NCI-H1105 treated with DMSO at 0.1 percent for 48 hours (cell line): ENCODE results near the gene RASAL2.
"Not testable (repeated sequence)": the region's sequence is repeated elsewhere in the genome, so short reads cannot be mapped to it uniquely, and the experiment has no call there.

Source experiments
- DNase-seq: peaks from one replicate; lab custom pipeline; 2025; lab: John Stamatoyannopoulos, UW

Gene RASAL2

DNA sequence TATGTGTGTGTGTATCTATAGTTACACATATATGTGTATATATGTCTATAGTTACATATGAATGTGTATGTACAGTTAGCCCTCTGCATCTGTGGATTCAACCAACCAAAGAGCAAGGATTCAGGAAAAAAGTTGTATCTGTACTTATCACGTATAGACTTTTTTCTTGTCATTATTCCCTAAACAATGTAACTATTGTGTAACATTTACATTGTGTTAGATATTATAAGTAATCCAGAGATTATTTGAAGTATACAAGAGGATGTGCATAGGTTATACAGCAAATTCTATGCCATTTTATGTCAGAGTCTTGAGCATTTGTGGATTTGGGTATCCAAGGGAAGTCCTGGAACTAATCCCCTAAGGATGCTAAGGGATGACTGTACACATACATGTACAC lies 71.3 kb downstream of the RASAL2 start:
- no peak for DNase-seq

DNA sequence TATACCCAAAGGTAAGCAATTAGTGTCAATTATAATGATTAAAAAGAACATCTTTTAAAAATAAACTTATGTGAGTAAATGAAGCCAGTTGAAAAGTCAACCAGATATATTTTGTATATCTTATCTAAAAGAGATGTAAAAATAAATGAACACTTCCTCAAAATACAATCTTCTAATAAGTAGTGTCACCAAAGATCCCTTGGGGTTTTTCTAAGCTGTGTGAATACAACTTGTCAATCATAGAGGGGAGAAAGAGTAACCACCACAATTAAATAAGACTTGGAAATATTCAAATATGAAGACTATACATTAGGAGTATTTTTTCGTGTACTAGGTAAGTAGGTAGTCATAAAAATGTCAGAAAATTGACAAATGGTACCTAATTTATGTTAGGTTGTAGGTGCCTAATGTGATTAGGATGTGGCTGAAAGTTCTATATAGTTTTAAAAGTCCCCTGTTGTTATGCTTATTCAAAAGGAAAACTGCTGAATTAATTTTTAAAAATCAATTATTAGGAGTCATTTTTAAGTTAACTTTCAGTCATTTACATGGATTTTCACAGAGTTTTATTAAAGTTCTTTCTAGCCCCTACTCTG lies 72.6 kb downstream of the RASAL2 start:
- DNase-seq, result no peak

DNA sequence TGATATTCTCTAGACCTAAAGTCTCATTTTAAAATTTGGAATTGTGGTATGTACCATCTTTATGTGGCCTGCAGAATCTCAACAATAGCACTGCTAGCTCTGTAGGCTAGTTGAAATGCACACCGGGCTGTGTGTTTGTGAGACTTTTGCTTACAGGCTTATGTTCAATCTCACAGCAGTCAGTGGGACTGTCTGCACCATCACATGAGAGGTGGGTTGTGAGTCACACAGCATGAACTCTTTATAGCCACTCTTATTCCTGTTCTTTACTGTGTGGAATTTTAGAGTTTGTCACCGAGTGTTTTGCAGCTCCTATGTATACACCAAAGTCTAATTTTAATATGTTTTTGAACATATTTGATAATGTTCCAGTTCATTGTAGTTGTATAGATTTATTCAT lies 74.6 kb downstream of the RASAL2 start:
- DNase-seq, result no peak

DNA sequence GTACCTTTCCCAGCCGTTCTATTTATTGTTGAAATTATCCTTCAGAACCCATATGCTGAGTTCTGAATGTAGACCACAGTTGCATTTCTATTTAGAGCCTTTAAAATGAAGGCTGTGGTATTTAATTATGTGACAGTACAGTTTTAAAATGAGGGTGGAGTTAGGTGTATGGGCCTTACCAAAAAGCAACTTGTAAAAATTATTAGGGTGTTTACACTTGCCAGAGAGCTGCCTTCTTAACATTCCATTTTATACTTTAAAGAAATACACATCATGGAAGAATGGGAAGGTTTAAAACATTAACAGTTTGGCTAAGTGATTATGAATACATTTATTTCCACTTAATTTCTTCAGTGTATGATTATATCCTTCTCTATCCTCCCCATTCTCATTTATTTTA lies 75.7 kb downstream of the RASAL2 start:
- no peak for DNase-seq

DNA sequence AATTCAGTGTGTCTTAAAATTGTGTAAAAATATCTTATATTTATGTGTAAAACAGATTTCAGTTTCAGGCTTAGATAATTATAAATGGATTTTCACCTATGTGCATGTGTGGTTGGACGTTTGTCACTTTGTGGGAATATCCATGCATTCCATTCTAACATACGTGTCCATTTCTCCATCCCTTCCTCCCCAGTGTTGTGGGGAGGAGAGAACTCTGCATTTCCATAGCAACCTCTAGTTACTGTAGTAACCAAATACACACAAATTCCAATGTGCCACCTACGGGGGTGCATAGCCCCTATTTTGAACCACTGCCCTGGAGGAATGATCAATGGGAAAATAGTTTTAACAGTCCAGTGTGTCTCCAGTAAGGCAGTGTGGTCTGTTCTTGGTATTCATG lies 79.0 kb downstream of the RASAL2 start:
- DNase-seq, result no peak

DNA sequence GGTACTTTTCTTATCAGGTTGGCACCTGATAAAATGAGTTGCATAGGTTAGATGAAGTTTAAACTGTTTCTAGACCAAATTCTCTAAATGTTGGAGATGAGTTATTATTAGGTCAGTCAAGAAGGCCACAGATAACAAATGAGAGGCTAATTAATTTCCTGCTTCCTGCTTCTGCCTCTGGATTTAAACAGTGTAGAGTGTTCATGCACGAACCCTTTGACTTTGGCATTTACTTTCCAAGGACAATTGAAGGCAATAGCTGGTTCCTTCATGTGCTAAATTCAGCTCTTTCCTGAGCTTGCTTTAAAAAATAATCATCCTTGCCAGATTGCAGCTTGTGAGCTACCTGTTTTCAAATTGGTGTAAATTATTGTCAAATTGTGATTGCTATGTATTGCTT lies 80.6 kb downstream of the RASAL2 start:
- DNase-seq, result no peak

DNA sequence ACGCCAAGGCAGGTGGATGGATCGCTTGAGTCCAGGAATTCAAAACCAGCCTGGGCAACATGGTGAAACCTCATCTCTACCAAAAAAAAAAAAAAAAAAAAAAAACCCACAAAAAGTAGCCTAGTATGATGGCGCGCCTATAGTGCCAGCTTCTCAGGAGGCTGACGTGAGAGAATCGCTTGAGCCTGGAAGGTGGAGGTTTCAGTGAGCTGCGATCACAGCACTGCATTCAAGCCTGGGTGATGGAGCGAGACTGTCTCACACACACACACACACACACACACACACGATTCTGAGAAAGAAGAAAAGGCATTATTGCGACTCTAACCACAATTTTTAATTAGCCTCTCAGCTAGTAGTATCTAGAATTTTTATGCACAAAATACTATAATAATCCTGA lies 86.5 kb downstream of the RASAL2 start:
- DNase-seq, result no peak

DNA sequence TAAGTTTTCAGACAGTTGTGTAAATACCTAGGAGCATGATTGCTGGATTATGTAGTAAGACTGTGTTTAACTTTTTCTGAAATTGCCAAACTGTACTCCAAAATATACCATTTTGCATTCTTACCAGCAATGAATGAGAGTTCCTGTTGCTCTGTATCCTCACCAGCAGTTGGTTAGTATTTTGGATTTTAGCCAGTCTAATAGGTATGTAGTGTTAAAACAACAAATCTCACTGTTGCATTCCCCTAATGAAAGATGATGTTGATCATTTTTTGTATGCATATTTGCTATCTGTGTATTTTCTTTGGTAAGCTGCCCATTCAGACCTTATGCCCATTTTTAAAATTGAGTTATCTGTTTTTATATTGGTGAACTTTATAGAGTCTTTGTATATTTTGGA lies 89.9 kb downstream of the RASAL2 start:
- no peak for DNase-seq

DNA sequence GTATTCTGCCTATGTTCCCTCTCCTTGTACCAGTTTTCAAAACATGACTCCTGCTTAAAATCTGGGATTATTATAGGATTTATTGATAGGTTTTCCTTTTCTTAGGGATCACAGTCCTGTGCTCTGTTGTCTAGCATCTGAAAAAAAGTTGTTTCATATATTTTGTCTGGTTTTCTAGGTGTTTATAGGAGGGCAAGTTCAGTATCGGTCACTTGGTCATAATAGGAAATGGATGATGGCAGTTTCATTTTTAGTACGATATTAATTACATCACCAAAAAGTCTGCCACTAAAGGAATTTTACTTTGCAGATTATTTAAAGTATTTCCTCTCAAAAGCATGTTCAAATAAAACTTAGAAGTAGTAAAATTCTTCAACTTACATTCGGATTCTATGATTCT lies 94.4 kb downstream of the RASAL2 start:
- no peak for DNase-seq

DNA sequence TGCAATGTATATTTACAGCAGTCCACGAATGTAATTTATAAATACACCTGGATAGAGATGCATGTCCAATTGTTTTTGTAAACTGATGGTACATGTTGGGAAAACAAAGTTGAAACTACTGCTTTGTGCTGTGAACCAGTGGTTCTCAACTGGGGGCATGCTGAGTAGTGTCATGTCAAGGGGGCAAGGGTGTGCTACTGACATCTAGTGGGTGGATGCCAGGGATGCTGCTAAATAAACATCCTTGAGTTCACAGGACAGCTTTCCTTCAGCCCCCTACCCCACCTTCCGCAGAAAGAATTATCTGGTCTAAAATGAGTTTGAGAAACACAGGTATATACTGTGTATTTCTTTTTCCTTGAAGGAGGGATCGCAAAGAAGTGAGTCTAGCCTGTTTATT lies 95.9 kb downstream of the RASAL2 start:
- peak; percentile 4 for DNase-seq

DNA sequence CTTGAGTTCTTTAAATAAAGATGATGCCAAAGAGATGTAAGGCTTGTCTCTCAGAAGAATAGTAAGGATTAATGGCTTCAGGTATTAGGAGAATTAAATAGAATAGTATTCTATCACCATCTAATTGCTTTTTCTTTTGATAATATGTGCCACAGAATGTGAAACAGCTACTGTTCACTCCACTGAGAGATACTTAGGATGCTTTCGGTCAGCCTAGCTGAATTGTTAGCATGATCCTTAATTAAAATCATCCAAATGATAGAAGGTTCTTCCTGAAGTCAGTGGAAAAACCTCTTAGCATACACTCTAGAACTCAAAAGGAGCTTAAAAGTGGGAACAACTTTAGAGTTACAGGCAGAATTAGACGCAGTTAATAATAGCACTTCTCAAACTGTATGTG lies 97.0 kb downstream of the RASAL2 start:
- DNase-seq, result no peak

DNA sequence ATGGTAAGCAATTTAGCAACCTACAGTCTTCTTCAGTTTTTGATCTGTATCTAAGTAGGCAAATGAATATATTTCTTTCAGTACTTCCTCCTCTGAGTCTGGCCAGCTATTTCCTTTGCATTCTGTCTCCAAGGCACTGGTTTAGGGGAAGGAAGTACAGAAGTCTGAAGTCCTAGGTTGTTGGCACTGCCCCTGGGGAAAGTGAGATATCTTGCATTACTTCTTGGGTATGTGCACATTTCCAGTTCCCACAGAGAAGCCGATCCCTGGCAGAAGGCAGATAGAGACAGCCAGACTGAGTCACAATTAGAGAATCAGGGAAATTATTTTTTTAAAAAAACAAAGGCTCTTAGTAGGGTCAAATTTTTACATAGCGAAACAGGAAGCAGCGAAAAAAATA lies 98.8 kb downstream of the RASAL2 start:
- no peak for DNase-seq

DNA sequence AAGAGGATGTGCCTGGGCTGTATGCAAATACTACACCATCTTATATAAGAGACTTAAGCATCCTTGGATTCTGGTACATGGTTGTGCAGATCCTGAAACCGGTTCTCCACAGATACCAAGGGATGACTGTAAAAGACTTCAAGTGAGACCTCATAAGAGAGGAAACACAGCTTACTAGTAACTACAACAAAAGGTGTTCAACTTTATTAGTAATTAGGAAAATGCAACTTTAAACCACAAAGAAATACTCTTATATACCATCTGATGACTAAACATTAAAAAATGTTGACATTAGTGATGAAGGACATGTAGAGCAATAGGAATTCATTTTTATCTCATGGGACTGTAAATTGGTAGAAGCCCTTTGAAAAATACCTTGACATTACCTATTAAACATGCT lies 102.7 kb downstream of the RASAL2 start:
- DNase-seq, result no peak

DNA sequence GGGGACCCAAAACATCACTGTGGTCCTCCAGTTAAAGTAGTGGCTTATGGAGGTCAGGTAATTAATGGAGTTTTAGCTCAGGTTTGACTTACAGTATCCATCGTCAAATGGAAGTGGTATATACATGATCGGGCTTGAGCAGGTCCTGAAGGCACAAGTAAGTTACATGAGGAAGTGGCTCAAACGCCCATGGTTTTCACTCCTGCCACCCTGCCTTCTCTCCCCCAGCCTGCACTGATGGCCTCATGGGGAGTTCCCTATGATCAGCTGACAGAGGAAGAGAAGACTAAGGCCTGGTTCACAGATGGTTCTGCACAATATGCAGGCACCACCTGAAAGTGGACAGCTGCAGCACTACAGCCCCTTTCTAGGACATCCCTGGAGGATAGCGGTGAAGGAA lies 108.2 kb downstream of the RASAL2 start:
- not testable (repeated sequence) for DNase-seq

DNA sequence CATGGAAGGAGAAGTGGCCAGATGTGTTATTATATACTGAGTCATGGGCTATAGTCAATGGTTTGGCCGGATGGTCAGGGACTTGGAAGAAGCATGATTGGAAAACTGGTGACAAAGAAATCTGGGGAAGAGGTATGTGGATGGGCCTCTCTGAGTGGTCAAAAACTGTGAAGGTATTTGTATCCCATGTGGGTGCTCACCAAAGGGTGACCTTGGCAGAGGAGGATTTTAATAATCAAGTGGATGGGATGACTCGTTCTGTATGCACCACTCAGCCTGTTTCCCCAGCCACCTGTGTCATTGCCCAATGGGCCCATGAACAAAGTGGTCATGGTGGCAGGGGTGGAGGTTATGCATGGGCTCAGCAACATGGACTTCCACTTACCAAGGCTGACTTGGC lies 108.6 kb downstream of the RASAL2 start:
- DNase-seq, result not testable (repeated sequence)

DNA sequence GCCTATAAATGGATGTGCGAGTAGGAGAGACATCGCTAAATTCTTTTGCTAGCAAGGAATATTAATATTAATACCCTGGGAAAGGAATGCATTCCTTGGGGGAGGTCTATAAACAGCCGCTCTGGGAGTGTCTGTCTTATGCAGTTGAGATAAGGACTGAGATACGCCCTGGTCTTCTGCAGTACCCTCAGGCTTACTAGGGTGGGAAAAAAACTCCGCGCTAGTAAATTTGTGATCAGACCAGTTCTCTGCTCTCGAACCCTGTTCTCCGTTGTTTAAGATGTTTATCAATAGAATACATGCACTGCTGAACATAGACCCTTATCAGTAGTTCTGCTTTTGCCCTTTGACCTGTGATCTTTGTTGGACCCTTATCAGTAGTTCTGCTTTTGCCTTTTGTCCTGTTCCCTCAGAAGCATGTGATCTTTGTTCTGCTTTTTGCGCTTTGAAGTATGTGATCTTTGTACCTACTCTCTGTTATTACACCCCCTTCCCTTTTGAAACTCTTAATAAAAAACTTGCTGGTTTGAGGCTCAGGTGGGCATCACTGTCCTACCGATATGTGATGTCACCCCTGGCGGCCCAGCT lies 114.5 kb downstream of the RASAL2 start:
- not testable (repeated sequence) for DNase-seq

DNA sequence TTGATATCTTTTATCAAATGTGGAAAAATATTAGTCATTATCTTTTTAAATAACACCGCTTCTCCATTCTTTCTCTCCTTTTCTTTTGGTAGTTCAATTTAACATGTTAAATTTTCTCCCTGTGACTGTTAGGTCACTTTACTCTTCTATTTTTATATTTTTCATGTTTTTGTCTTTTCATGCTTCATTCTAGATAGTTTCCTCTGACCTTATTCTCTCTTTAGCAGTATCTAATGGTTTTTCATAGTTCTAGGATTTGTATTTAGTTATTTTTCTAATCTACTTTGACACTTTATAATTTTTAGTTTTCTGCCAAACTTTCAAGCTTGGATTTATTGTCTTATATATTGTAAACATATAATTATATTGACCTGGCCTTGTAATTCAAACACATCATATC lies 116.0 kb downstream of the RASAL2 start:
- DNase-seq, result no peak

DNA sequence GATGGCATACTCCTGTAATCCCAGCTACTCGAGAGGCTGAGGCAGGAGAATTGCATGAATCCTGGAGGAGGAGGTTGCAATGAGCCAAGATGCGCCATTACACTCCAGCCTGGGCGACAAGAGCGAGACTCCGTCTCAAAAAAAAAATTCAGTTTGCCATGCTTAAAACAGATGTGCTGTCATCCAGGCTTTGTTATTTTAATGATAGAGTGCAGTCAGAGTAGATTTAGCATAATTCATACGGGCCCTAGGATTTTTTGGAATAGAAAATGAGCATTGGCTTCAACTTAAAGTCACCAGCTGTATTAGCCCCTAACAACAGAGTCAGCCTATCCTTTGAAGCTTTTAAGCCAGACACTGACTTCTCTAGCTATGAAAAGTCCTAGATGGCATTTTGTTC lies 124.6 kb downstream of the RASAL2 start:
- DNase-seq, result no peak

DNA sequence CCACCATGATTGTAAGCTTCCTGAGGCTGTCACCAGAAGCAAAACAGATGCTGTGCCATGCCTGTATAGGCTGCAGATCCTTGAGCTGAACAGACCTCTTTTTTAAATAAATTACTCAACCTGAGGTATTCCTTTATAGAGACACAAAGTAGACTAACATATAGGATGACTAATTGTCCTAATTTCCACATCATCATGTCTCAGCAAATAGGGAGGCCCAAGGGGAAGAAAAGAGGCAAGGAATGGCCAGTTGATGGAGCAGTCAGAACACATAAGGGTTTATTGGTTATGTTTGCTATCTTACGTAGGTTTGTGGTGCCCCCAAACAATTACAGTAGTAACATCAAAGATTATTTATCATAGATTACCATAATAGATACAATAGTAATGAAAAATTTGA lies 126.2 kb downstream of the RASAL2 start:
- DNase-seq, result no peak

DNA sequence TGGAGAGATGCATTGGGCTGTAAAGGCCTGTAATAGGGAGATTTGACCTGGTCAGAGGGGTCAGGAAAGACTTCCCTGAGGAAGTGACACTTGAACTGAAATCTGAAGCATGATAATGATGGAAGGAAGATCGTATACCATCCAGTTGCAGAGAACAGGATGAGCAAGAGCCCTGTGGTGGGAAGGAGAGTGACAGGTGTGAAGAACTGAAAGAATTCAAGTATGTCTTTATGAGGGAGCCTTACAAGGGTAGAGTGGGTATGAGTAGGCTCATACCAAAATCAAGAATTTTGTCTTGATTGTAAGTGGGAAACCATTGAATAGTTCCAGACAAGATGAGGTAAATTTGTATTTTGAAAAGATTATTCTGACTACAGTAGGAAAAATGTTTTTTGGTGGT lies 129.4 kb downstream of the RASAL2 start:
- DNase-seq, result no peak

DNA sequence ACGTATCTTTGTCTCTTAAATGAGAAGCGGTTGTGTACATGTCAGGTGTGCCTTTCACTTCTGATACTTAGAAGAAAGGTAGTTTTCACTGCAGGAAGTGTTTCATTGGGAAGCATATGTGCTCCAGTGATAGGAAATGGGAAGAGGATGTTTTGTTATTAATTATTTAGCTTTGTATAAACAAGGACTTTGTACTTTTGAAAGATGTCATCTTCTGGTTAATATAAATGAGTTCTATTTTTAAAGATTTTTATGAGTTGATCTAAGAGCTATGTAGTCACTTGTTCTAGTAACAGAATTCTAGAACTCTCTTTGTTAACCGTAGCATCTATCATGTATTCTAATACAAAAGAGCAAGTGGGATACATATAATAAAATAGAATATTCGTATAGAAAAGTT lies 130.5 kb downstream of the RASAL2 start:
- DNase-seq, result no peak

DNA sequence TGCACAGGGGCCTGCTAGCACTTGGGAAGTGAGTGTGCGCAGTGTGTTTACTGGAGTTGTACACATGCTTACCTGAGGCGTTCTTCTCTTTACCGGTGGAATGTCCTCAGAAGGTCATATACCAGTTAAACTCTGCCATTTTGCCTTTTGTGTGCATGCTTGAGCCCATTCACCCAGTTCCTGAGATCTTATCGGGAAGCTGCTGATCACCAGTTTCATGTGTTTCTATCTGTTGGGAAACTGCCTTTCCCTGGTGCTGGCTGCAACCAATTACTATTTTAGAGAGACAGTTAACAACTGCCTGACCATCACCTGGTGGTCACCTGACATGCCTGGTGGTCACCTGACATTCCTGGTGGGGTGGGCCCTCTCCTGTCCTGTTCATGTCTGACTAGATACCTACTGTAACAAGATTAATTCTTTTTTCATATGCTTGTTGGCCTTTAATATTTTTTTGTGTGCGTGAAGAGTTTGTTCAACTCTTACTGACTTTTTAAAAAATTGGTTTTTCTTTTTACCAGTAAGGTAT lies 137.0 kb downstream of the RASAL2 start:
- DNase-seq, result no peak

DNA sequence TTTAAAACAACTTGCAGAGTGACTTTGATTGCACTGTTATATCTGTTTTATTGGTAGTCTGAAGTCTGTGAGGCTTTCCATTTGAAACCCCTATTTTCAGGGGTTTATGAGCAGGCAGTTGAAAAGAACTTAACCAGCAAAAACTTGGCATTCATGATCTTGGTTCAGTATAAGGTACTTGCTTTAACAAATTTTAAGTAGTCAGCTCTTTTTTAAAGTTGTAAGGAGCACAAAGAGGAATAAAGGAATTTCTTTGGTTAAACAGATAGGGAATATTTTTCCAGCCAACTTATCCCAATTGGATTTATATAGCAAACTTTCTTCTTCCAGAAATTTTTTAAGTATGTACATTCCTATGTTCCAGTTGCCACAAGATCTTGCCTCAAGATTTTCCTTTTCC lies 138.2 kb downstream of the RASAL2 start:
- DNase-seq, result no peak

DNA sequence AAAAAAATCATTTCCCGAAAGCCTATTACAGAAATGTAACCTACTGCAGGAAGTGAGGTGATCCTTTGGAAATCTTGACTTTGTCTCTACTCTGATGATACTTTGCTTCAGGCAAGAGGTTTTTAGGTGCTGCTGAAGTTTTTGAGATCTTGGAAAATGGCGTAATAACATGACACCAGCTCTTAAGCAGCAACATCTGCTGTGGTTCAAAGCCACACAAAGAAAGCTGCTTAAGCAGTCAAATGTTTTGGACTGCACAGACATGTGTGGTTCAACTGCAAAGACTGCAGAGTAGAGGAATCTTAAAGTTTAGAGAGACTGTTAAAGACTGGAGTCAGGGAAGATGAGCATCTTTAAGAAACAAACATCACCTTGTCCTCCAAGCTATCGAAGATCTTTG lies 139.0 kb downstream of the RASAL2 start:
- no peak for DNase-seq
